G401 (cell line): ENCODE results near the gene LRRC8A. TPM values are rescaled to one million over a fixed set of nuclear protein-coding genes. Genes with fewer than 3 reads are reported as not detected.
"Not testable (repeated sequence)": the region's sequence is repeated elsewhere in the genome, so short reads cannot be mapped to it uniquely, and the experiment has no call there.

Source experiments
- DNase-seq: peaks from one replicate; pipeline ENCODE4 v3.0.0-alpha.2; 2015; ENCODE audit warnings: low spot score
- in situ Hi-C: cut with HindIII; loops from 2 replicates; pipeline ENCODE4 v1.10.0; 2016; ENCODE audit warnings: low sequenced_read_pairs, mixed read lengths
- total RNA-seq: library from RNA; depleted of rRNA; stranded (reverse); fragments of >200 nt; shearing (Covaris generic); gene quantifications from 2 replicates; pipeline ENCODE4 v1.2.3, GENCODE V29; 2014

LRRC8A gene
- total RNA-seq, 1 experiment from 2014 or later, result 38.7 TPM

- DNase-seq, result no peak
- in situ Hi-C loops, result no loop called here
Measured at GRCh38 chr9:128861501-128861900, 20.4 kb upstream of the LRRC8A start.

DNA sequence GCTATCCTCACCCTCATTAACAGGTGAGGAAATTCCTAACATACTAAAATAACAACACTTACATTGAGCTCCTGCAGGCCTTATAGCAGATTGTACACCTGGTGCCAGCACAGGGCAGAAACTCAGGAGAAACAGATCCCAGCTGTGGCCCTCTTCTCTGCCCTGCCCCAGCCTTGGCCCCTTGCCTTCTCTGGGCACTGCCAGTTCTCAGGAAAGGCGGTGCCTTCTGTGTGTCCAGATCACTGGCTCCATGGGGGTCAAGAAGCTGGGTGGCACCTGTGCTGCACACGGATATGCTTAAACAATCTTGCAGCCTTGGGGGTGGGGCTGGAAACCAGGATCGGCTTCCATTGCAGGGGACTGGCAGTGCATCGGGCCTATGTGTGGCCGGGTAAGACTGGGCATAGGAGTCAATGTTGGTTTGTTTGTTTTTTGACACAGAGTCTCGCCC lies 19.5 kb upstream of the LRRC8A start:
- in situ Hi-C loops, result no loop called here

DNA sequence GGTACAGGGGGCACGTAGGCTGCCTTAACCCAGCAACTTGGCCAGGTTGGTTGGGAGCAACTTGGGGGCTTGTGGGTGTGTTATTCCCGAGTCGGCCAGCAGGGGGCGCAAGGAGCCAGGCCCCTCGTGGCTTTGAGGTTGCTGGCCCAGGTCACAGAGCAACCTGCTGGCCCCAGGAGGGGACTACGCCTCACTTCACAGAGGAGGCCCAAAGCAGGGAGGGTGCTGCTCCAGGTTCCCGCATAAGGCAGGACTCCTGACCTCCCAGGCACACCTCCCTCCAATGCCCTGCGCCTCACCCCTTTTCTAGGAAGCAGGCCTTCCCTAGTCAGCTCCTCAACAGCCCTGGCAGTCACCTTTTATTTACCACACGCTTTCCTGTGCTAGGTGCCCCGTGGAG lies 18.3 kb upstream of the LRRC8A start:
- peak; percentile 70 for DNase-seq
- in situ Hi-C loops, result no loop called here

More for the DNA sequence above, 19.5 kb upstream of the LRRC8A start:
- no peak for DNase-seq

GRCh38 chr9:128870128-128870940 lies 11.6 kb upstream of the LRRC8A start:
- in situ Hi-C loops, result no loop called here
- DNase-seq, result no peak

DNA sequence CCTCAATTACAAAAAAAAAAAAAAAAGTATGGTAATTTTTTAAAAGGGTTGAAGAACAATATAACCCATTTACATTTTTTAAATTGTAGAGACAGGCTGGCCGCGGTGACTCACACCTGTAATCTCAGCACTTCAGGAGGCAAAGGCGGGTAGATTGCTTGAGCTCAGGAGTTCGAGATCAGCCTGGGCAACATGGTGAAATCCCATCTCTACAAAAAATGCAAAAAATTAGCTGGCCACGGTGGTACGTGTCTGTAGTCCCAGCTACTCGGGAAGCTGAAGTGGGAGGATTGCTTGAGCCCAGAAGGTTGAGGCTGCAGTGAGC lies 11.0 kb upstream of the LRRC8A start:
- in situ Hi-C loops, result not testable (repeated sequence)

GRCh38 chr9:128877852-128878251 lies 4.1 kb upstream of the LRRC8A start:
- in situ Hi-C loops, result no loop called here

More for the DNA sequence above, 11.0 kb upstream of the LRRC8A start:
- not testable (repeated sequence) for DNase-seq

DNA sequence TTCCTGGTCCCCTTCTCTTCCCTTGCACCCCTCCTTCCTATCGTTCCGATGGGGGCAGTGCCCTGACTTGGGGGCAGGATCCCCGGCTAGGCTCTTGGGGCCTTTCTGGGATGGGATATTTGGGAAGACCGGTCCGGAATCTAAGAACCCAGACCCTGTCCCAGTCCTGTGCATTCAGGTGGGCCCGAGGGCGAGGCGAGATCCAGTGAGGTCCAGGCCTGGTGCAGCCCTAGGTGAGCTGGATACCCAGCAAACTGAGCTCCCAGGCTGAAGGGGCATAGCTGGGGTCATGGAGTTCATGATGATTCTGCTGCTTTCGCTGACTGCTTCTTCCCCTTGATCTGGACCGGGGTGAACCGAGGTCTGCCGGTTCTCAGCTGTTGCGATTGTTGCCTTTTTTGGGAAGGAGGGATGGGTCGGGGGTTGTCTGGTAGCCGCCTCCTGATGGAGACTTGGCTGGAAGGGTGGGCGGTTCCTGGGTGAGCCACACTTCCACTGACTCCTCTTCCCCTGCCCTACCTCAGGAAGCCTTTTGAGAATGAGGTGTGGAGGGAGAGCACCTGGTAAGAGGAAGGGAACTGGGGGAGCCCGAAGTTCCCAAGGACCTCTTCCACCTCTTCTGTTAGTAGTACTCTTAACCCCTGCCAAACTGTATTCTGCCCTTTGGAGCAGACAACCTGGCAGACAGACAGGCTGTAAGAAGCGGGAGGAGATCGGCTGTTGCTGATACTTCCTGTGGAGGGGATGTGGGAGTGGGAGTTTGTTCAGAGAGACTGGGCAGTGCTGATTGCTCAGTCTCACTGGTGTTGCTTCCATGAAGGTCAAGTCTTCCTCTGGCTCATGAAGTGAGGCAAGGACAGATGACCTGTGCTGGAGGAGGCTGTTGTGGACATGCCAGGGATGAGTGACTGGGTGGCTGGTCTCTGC lies 1.0 kb downstream of the LRRC8A start:
- DNase-seq, result no peak
- in situ Hi-C loops, result no loop called here

More at GRCh38 chr9:128877852-128878251, 4.1 kb upstream of the LRRC8A start:
- DNase-seq, result no peak

- in situ Hi-C loops, result no loop called here
- DNase-seq, result no peak
Measured at GRCh38 chr9:128884164-128884563, 2.2 kb downstream of the LRRC8A start.

DNA sequence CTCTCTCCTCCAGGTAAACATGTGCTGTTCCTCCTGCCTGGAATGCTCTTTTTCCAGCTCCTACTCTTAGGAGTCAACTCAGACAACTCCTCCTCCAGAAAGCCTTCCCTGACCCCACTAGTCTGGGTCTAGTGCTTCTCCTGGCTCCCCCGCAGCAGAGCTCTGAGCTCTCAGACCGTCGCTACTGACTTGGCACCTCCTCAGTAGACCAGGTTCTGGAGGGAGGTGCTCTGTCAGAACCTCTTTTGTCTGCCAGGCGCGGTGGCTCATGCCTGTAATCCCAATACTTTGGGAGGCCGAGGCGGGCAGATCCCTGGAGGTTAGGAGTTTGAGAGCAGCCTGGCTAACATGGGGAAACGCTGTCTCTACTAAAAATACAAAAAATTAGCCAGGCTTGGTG lies 3.4 kb downstream of the LRRC8A start:
- DNase-seq, result peak; percentile 85
- in situ Hi-C loops, result no loop called here

DNA sequence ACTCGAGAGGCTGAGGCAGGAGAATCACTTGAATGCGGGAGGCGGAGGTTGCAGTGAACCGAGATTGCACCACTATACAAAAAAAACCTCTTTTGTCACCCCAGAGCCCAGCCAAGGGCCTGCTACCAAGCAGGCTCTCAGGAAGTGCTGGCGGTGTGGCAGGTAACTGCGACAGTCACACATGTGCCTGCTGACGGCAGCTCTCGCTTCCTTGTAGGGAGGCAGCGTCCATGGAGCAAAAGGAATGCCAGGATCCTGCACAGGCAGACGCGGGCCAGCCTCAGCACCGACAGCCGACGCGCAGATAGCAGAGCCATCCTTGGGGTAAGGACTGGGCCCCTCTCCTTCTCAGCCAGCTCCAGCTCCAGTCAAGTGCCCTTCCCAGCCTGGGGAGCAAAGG lies 3.9 kb downstream of the LRRC8A start:
- peak; percentile 41 for DNase-seq
- in situ Hi-C loops, result no loop called here

GRCh38 chr9:128886211-128886891 lies 4.4 kb downstream of the LRRC8A start:
- in situ Hi-C loops, result no loop called here
- no peak for DNase-seq

DNA sequence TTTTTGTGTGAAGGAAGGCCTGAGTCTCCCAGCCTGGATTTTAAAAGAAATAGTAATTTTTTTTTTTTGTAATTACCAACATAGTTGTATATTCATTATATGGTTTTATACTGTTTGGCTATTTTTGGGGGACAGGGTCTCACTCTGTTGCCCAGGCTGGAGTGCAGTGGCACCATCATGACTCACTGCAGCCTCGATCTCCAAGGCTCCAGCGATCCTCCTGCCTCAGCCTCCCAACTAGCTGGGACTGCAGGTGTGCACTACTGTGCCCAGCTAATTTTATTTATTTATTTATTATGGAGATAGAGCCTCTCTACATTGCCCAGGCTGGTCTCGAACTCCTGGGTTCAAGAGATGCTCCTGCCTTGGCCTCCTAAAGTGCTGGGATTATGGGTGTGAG lies 5.1 kb downstream of the LRRC8A start:
- in situ Hi-C loops, result no loop called here
- DNase-seq, result no peak

GRCh38 chr9:128887914-128888350 lies 6.0 kb downstream of the LRRC8A start:
- in situ Hi-C loops, result no loop called here
- no peak for DNase-seq

DNA sequence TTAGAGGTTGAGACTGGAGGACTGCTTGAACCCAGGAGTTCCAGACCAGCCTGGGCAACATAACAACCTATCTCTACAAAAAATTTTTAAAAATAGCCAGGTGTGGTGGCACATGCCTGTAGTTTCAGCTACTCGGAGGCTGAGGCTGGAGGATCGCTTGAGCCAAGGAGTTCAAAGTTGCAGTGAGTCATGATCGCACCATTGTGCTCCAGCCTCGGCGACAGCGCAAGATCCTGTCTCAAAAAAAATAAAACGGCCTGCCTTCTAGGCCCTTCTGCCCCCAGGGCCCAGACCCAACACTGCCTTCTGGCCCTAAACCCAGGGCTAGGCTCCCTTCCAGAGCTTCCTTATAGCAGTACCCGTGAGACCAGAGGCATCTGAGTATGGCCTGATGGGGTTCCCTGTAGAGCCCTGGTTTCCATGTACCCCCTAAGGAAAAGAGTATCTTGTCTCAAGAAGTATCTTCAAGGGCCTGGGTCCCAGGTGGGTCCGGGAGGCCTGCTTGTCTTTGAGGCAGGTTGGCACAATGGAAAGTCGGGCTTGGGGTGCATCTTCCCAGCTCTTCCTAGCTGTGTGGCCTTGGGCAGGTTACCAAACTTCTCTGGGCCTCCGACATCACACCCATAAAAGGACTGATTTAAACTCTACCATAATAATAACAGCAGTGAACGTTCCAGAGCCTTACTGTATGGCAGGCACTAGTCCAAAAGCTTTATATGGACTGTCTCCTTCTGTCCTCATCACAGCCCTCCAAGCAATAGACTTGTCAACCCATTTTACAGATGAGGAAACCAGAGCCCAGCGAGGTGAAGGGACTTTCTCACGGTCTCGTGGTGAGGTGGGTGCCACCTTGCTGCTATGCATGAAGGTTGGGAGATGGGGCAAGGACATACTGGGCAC lies 9.6 kb downstream of the LRRC8A start:
- no peak for DNase-seq
- in situ Hi-C loops, result no loop called here

- peak; percentile 44 for DNase-seq
- in situ Hi-C loops, result no loop called here
Measured at GRCh38 chr9:128892221-128892921, 10.4 kb downstream of the LRRC8A start.

GRCh38 chr9:128893354-128893753 lies 11.4 kb downstream of the LRRC8A start:
- in situ Hi-C loops, result no loop called here

DNA sequence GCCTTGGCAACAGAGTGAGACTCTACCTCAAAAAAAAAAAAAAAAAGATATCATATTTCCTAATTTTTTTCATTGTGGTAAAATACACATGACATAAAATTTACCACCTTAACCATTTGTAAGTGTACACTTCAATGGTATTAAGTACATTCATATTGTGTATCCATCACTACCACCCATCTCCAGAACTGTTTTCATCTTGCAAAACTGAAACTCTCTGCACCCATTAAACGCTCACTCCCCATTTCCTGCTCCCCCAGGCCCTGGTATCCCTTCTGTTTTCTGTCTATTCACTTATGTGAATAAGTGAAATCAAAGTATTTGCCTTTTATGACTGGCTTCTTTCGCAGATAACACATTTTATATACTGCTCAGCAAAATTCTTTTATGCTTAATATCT lies 12.8 kb downstream of the LRRC8A start:
- DNase-seq, result no peak
- in situ Hi-C loops, result no loop called here

More at GRCh38 chr9:128893354-128893753, 11.4 kb downstream of the LRRC8A start:
- DNase-seq, result no peak

DNA sequence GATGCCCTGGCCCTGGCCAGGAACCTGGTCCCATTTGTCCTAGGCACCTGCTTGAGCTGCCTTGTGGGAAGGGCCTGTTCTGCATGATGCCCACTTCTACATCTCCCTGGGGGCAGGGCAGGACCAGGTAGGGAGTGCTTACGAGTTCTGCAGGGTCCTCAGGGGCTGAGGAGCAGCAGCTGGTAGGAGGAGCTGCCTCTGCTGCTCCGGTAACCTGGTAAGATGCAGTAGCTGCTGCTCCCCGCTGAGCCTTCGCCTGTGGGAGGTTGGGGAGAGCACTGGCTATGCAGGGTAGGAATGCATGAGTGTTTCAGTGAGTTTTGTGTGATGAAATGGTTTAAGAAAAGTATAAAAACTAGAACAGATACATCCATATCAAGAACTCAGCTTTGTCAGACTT lies 13.6 kb downstream of the LRRC8A start:
- in situ Hi-C loops, result no loop called here

More for the DNA sequence above, 13.6 kb downstream of the LRRC8A start:
- DNase-seq, result no peak
